Measurements from ENCODE around the gene ZNF700.

DNA sequence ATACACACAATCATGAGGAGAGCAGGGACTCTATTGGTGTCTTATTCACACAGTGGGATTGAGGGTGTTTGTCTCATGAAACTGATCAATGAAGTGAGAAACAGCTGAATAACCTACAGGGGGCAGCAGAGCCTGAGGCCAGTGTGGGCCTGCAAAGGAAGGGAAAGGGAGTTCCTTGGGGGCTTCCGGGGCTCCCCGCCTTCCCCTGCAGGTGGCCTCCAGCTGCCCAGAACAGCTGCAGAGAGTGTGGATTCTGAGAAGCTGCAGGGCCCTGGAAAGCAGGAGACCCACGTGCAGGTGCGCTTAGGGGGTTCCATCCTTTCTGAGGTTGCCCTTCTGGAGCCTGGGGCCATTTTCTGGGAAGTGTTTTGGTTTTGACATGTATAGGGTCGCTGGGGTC lies 60.1 kb downstream of the ZNF700 start:
- TF ChIP-seq POLR2AphosphoS5 (IDR thresholded peaks at IDR 0.05) = no peak
- TF ChIP-seq POLR2A (IDR thresholded peaks at IDR 0.05) = no peak

Measured in stomach (tissue), 4 donors.